NK-92 treated with Interleukin-12 subunit alpha and Interleukin-12 subunit beta, amount 100 ng/mL, for 24 hours (cell line): ENCODE data around the gene MAP3K14.

Experiments used
- DNase-seq: peaks from one replicate; lab custom pipeline; 2025; lab: John Stamatoyannopoulos, UW

Gene MAP3K14

DNA sequence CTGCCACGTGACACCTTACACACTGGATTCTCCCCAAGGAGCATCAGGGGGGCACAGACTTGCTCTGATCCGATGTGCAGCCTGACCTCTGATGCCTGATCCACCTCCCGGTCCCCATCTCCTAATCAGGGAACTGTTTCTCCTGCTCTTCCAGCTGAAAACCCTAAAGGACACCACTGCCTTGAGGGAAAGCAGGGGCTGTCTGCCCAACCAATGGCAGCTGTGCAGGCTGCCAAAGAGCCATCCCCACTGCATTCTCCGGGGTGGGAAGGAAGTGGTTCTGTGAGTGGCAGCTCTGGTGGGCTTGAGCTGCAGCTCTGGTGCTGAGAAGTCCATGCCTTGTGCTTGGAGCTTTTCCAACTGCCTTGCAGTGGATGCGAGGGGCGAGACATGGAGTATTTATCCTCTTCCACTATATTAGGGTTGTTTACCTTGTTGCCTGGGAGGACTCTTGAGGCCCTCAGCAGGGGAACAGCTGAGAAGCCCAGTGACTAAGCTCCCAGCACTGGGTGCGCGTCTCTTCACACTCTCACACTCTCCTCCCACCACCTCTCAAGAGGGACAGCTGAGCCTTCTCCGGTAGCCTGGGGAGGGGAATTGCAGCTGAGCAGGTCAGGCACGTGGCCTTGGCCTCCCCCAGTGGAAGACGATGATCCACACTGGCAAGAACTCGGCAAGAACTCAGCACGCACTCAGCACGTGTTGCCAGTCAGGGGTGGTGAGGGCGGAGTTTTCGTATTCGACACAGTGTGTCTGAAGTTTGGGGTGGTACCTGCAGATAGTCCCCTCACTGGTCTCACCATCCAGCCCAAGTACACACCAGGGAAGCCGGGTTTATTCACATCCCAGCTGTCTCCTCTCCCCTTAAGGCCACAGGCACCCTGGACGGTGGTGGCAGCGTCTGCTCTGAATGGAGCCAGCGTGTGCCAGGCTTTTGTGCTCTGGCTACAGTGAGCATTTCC is 33.9 kb downstream of the MAP3K14 start:
- DNase-seq, result no peak

DNA sequence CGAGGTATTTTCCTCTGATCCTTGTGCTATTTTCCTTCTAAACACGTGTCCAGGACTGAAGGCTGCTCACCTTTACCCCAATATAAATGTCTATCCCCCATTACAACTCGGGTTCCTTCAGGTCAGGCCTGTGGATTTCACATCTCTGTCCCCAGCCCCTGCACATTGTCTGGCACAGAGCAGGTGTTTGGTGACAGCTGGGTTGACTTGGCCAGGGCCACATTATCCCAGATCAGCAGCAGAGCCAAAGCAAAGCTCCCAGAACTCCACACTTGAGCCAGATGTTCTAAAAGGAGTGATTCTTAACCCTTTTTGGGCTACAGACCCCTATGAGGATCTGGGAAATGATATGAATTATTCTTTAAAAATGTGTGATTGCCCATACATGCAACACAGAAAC is 36.9 kb downstream of the MAP3K14 start:
- no peak for DNase-seq

DNA sequence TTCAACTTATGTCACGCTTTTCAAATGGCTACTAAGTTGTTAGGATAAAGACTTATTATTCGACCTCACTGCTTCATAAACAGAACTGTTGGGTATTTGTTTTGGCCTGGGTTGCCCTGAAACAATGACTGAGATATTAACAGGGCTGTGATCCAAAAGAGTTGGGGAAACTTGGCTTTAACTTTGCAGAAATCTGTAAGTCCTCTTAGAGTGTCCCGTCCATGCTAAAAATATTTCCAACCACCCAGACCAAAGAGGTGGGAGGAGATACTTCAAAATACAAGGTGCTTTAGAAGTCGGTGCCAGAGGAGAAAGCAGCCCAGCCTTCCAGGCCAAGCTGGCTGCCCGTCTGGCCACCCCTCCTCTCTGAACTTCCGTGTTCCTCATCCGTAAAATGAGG is 38.8 kb downstream of the MAP3K14 start:
- DNase-seq, result no peak

DNA sequence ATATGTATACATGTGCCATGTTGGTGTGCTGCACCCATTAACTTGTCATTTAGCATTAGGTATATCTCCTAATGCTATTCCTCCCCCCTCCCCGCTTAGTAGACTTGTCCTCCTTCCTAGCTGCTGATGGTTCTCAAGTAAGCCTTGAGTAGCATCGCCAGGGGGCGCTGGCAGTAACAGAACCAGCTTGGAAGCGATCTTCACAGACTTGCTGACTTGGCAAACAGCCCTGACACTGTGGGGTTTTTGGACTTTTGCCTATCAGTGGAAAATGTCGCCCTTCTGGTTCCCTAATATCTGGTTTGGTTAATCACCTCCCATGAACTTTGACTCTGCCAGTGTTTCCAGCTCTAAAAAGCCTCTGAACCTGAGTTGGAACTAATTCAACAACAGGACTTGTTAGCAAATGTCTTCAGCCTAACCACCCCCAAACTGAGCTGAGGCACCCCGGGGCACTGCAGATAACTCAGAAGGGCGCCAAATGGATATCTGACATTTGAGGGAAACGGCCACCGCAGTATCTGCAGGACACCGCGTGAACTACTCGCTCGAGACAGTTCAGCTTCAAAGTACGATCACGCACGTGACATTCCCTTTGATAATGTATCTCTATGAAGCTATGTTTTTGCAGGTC is 39.5 kb downstream of the MAP3K14 start:
- peak; percentile 71 for DNase-seq

DNA sequence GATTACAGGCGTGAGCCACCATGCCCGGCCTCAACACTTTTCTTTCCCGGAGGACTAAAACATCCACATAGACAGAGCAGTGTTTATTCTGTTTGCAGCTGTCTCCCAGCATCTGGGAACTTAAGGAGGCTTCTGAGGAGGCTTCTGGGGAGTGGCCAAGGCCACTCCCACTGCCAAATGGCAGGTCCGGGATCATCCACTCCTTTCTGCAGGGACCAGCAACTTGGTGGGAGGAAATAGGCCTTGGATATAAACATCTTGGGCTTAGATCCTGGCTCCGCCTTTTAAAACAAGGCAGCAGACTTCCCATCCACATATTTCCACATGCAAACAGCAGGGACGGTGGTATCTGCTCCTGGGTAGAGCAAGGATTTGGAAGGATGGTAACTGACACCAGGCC is 40.8 kb downstream of the MAP3K14 start:
- DNase-seq, result no peak

DNA sequence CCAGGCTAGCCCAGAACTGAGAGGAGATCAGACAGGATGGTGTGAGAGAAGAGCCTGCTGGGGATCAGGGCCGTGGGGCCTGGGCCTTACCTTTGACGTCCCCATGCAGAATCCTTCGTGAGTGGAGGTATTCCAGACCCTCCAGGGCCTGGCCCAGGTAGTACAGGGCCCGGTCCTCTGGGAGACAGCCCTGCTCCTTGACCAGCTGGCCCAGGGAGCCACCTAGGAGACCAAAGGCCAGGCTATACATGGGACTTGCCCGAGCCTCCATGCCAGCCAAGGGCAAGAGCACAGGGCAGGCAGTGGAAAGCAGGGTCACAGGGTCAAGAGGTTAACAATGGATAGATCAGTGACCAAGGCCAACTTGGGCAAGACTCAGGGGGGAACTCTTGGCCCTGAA is 42.8 kb downstream of the MAP3K14 start:
- DNase-seq, result no peak

DNA sequence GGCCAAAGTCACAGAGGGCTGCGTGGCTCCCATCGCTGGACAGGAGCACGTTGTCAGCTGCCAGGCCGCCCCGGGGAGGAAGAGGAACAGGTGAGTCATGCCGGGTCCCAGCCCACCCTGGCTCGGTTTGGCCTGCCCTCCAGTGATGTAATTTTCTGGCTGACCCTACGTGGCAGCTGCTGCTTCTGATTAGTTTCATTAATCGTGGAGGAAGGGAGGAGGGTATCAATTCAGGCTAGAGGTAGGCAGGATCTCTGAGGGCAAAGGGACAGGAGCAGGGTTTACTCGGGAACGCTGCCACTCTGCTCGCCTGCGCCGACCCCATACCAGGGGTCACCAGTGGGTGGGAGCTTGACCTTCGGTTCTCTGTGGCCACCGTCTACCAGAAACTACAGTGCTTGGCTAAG is 43.3 kb downstream of the MAP3K14 start:
- no peak for DNase-seq

DNA sequence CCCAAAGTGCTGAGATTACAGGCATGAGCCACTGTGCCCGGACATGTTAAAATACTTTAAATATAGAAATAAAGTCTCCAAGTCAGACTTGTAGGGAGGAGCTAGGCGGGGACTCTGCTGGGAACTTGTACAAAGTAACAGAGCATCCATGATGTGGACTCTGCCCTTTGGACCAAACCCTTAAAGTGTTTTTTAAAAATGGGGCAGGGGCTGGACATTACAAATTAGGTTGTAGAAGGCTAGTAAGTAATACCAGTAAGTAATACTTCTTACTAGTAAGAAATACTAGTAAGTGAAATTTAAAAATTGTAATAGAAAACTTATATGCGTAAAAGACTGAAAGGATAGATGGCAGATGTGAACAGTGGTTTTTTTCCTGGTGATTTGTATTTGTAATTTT is 45.2 kb downstream of the MAP3K14 start:
- DNase-seq, result no peak

DNA sequence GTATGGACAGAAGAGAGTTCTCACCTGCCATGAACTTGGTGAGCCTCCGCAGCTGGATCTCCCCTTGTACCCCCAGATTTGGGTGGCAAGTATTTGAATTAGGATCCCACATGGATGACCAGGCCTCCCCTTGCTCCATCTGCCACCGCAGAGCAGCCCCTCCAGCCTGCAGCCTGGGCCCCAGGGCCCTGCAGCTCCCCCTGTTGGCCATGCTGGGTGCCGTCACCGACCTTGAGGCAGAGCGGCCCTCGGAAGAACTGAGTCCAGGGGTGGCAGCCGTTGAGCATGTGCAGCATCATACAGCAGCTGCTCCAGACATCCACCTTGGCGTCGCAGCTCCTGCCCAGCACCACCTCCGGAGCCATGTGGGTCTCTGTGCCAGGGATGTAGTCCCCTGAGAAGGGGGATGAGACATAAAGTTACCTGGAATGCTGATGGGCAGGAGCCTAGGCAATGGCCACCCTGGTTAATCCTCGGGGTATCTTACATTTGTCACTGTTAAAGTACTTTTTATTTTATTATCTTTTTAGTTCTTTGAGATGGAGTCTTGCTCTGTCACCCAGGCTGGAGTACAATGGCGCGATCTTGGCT is 45.9 kb downstream of the MAP3K14 start:
- no peak for DNase-seq

DNA sequence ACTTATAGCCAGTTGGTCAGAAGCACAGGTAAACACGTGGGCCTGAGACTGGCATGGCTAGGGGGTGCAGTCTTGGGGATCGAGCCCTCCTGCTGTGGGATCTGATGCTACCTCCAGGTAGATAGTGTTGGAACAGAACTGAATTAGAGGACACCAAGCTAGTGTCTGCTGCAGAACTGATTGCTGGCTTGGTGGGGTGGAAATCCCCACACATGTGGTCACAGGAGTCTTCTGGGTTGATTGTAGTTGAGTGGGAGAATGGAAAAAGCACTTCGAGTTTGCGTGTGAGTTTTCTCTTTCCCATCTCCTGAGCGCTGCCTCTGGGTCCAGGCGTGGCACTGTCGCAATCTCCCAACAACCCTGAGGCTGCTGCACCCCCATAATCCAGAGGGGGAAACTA is 46.9 kb downstream of the MAP3K14 start:
- no peak for DNase-seq

DNA sequence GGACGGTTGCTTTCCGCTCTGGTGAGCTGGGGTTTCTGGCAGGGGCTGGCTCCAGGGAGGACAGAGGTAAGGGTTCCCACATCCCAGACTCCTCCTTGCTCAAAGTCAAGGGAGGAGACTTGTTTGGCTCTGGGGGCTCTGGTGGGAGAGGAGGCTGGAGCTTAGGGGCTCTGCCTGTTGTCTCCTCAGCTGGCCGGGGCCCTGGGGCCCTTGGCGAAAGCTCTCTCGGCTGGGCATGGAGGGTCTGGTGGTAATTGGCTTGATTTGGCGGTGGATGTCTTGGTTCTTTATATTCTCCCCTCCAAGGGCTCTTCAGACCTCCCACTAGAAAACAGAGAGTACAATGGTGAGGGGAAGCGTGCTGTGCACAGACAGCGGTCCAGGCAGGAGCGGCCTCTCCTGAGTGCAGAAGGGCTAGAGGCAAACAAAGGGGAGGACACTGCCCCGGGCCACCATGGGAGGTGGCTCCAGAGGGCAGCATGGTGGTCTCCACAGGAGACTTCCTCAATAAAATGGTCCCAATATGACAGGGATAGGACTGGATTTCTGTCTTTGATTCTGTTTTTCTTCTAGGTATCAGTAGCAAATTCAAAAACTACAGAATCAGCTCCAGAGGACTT is 49.3 kb downstream of the MAP3K14 start:
- no peak for DNase-seq

DNA sequence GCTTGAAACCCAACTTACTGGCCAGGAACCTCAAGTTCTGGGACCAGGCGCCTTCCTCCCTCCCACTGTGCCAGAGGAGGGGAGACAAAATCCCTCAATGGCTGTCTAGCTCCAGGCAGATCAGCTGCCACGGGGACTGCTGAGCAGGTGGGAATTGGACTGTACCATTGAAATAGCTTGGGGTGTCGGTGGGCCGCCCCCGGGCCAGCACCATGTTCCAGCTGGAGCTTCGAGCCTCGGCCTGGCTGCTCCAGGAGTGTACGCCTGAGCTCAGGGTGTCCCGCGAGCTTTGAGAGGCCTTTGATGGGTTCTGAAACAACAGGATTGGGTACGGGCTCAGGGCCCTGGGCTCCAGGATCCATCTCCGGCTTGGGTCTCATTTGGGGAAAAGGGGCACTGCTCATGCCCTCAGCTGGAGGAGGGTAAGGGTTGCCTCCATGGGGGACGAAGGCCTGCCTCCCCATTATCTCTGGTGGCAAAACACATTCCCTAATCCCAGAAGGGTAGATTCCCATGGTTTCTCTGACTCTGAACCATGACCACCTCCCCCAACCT is 50.4 kb downstream of the MAP3K14 start:
- DNase-seq, result no peak

DNA sequence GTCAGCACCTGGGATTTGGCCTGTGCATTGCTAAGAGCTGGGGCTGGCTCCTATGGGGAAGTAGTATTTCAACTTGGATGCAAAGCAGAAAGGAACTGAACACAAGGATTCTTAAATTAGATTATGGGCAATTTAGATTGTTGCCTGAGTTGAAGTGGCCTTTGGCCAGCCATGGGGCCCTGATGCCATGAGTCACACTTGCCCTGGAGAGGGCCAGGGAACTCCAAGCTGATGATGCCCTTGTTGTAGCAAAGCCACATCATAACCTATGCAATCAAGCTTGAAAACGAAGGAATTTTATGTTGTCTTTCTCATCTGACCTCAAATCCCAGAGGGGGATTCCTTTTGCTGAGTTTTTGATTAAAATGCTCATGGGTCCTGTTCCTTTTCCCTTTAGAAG is 51.0 kb downstream of the MAP3K14 start:
- DNase-seq, result no peak

DNA sequence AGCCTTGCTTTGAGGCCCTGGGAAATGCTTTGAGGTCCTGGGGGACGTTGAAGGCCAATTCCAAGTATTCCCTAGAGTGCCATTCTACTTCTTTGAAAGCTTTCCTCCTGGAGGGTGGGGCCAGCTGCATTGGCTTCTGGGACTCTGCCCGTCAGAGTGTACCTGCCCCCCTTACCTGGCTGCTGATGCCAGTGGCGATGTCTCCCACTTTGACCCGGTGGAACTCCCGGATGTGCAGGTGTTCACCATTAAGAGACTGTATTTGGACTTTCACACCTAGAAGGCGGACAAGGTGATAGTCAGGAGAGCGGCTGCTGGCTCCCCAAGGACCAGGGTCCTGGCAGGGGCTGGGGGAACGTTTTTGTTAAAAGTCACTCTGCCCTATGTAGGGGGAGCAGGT is 51.8 kb downstream of the MAP3K14 start:
- no peak for DNase-seq

DNA sequence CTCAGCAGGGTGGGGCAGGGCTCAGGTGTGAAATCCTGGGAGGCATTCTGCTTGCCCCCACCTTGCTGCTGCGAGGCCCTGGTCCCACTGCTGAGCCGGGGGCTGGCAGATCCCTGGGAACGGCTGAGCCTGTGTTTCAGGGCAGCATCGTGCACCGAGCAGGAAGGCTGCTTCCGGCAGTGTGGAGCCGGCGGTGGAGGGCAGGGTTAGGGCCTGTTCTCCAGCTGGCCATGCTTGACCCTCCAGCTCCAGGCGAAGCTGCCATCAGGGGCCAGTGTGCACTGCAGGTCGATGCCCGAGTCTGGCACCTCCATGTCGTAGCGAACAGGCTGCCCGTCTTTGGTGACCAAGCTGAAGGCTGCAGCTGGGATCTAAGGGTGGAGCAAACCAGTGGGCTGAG is 52.4 kb downstream of the MAP3K14 start:
- no peak for DNase-seq

DNA sequence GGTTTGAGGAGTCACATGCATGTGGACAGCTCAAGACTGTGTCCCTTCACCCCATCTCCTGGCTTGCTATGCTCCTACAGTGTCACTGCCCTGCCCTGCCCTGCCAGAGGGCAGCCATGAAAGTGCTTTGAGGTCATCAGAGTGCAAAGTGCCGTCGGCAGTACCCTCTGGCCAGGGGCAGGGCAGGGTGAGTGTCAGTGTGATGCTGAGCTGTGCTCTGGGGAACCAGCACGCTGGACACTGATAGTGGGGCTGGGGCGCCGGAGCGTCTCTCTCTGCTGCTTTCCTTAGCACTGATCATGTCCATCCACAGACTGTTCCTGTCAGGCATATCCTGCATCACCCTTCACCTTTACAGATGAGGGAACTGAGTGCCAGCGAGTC is 53.4 kb downstream of the MAP3K14 start:
- no peak for DNase-seq

DNA sequence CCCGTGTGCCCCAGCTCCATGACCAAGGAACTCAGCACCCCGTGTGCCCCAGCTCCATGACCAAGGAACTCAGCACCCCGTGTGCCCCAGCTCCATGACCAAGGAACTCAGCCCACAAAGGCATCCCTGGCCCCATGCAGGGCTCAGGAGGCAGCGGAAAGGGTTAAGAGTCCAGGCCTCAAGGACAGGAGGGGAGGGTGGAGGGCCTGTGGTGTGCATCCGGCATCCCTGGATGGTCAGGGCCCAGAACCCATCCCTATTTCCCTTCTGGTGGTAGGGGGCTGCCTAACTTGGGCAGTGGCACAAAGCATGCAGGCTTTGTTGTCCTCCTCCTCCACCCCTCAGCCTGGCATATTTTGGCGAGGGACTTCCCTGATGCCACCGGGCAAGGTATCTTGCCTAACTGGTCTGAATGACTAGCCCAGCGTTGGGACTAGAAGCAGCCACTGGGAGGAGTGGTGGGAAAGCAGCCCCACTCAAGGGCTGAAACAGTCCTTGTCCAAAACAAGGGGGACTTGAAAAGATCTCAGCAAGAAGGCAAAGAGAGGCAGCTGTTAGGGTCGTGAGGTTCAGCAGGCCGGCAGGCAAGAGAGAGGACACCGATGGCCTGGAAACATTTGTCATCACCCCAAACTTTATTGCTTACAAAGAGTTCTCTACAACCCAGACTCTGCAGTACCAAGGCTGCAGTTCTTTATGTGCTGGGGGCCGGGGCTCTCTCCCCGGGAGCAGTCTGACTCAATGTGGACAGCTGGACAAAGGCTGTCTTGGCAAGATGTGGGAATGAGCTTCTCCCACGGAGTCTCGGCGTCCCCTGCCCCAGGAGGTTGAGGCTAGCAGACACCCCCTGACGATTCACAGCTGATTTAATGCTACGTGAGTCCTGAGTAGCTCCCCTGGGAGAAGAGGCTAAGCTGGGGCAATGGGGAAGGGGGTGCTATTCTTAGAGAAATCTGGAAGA is 54.0 kb downstream of the MAP3K14 start:
- no peak for DNase-seq

DNA sequence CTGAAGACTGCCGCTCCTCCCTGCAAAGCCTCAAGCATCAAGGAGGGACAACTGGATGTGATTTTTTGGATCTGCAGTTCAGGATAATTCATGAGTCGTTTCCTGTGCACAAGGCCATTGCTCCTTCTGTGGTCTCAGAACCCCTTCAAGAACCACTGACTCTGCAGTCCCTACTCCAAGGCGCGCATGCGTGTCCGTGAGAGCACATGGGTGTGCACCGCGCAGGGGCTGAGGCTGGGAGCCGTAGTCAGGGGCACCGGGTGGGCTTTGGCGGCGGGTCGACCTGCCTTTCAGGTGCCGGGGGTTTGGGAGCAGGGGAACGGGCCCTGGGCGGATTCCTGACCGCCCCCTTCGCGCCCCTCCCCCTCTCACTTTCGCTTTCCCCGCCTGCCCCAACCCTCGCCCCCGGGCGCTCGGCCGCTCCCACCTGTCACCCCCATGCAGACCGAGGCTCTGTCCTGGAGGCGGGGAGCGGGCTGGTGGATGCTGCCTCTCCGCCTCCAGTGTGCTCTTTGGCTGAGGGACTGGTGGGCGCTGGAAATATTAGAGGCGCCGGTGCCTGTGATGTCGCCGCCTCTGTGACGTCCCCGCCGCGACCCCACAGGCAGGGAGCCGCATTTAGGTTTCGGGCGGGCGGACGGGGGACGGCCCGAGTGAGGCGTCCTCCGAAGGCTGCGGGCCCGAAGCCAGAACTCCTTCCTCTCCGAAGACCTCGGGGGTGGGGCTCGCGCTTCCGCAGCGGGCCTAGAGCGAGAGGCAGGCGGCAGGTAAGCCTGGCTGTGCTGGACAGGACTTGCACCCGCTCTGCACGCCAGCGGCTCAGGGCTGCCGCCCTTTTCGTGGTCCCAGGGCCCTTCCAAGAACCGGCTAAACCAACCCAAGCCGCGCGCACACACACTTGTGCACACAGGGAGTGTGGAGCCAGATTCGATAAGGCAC is 55.0 kb downstream of the MAP3K14 start, which contains the start of gene SPATA32:
Gene SPATA32 (minus strand): TSS at position 518 of the 939 bp plus-strand sequence. CDS start 78 bp downstream, at position 440.
- peak; percentile 29 for DNase-seq

DNA sequence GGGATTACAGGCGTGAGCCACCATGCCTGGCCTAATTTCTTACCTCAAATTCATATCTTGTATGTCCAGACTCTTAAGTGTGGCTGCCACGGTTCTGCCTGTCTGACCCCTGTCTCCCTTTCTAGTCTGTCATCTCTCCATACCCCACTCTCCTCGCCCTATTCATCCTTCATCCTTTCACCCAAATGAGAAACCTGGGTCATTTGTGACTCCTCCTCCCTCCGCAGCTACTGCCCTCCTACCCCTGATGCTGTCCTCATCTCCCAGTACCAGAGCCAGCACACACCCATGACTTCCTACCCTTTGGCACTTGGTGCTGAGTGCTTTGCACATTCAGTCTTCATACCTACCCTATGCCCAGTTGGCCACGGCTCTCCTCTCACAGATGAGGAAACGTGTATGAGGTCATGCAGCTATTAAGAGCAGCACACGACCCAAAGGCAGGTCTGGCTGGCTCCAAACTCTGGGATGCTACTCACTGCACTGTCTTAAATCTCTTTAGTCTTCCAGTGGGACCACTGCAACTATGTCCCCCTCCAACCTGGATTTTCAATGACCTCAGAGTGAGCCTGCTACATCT is 56.5 kb downstream of the MAP3K14 start:
- no peak for DNase-seq

DNA sequence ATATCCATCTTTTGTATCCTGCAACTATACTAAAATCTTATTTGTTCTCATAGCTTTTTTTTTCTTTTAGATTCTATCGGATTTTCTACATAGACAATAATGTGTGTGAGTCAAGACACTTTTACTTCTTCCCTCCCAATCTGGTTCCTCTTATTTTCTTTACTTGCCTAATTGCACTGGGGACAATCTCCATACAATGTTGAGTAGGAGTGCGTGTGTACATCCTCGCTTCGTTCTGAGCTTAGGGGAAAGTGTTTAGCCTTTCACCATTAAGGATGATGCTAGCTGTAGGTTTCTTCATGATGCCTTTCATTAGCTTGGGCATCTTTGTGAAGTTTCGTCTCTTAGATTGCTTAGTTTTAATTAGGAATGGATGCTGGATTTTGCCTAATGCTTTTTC is 57.8 kb downstream of the MAP3K14 start:
- DNase-seq, result no peak
